GM18507 (cell line): Measurements from ENCODE around the gene PIP4K2C.
A peak's percentile ranks its signal among the peaks of the same experiment; 100 is the strongest.

Experiments
- DNase-seq: peaks from one replicate; pipeline ENCODE4 v3.0.0; 2011; ENCODE audit warnings: low read depth; ENCODE audit not compliant: insufficient read length; ENCODE audit errors: extremely low spot score
- FAIRE-seq: peaks from 2 replicates; lab custom pipeline; 2011; peaks lifted over from hg19 to GRCh38; lab: Jason Lieb, UNC

PIP4K2C gene

DNA sequence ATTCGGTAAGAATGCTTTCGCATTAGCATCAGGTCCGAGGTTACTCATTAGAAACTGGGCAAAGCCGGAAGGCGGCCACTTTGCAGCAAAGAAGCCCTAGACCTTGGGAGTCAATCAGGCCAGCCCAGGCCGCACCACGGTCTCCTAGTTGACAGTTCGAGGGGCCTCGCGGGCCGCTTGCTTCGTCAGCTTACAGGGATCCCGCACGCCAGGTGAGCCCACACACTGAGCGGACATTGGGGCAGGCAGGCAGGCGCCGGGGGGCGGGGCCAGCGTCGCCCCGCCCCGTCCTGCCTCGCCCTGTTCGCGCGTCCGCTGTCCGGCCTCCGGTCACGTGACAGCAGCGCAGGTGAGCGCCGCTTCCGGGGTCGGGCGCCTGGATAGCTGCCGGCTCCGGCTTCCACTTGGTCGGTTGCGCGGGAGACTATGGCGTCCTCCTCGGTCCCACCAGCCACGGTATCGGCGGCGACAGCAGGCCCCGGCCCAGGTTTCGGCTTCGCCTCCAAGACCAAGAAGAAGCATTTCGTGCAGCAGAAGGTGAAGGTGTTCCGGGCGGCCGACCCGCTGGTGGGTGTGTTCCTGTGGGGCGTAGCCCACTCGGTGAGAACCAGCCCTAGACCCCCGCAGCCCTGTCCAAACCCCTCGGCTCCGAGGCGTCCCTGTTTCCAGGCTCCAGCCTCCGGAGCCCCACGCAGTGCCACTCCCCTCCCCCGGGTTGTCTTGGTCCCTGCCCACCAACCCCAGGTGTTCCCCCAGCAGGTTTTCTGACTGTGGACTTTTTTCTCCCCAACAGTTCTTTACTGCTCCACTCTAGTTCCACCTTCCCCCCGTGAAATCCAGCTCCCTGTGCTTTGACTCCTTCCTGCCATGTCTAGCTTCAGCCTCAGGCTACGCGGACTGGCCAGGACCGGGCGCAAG lies at the start of gene PIP4K2C:
Gene PIP4K2C, plus strand, starts transcription at position 329 of the 918 bp plus-strand sequence. Its CDS starts 98 bp downstream, at position 427.
- DNase-seq (peak; percentile 96), FAIRE-seq (peak; percentile 79)

DNA sequence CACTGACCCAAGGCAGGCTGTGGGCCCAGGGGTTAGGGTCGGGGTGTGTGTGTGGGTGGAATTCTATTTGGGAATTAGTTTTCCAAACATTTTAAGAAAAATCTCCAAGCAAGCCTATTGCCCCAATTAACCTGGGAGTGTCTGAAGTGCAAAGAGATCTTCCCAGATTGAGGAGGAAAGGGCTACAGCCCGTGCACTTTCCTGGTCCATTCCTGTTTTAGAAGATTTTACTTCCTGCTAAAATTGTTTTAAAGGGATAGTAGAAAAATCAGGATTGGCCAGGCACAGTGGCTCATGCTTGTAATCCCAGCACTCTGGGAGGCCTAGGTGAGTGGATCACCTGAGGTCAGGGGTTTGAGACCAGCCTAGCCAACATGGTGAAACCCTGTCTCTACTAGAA lies 49.3 kb upstream of the PIP4K2C start:
- no peak for FAIRE-seq
- no peak for DNase-seq

DNA sequence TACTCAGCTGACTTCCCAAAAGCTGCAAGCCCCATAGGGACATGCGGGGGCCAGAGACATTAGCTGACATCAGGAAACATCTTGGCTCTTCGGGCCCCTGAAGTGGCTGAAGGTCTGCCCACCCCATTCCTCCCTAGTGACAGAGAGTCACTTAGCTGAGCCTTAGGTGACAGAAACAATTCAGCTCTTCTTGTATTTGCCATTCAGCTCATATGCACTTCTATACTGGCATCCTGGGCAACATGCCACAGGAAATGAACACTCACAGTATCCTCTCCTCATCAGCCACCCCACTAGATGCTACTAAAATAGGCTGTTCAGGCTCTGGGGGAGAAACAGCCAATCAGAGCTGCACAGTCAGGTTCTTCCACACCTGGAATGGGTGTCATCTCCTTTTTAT lies 47.4 kb upstream of the PIP4K2C start:
- no peak for DNase-seq
- FAIRE-seq, result no peak

DNA sequence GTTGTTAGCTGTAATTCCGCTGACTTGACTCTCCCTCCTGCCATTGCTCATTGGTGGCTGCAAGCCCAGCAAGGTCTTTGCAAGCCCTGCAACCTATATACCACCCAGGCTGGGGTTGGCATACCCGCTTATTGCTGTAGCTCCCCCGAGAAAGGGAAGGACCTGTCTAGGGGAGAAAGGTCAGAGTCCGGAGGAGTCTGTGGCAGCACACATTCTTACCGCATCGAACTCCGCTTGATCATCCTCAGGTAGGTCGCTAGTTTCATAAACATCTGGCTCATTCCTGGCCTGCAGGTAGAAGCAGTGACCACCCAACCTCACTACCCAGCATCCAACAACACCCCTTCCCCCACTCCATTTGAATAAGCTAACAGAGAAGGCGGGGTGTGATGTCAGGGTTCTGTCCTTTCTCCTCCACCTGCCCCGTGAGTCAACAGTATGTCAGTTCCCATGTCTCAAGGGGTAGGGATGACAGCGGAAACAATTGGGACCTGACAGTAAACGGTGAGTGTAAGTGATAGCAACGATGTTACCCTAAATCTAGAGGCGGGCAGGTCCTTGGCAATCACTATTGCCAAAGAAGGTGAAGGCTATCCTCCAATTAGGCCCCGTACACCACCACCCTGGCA lies 45.1 kb upstream of the PIP4K2C start:
- DNase-seq (no peak), FAIRE-seq (no peak)

DNA sequence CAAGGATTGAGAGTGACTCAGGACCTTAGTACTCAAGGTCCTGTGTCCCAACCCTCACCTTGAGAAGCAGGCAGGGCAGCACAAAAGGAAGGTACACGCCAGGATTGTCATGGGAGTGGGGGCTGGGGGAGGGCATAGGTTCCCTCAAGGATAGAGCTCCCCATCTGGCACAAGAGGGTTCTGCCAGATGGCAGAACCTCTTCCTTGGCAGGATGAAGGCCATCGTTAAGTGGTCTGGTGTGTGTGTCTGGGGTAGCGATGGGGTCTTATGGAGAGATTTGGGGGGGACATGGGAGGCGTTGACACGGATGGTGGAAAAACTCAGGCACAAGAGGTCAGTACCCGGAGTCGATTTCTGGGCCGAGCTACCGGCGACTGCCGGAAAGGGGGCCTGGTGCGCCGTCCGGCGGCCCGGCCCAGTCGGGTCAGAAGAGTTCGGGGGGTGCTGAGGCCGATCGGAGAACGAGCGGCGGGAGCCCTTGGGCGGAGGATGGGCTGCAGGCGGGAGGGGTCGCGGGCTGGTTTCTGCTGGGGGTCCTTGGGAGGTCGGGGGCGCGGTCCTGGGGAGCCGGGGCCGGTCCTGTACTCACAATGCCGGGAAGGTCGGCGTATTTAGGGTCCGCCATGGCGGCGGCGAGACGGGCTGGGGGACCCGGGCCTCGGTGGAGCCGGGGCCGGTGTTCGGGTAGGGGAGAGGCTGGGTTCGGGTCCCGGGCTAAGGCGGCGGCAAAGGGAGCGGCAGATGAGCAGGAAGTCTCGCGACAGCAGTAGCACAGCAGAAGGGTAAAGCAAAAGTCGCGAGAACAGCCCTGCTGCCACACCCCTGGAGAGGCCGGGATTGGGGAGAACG lies 44.3 kb upstream of the PIP4K2C start, which contains the start of gene DCTN2:
Gene DCTN2, minus strand, starts transcription at position 755 of the 850 bp plus-strand sequence. Its CDS starts 129 bp downstream, at position 626.
- FAIRE-seq, result peak; percentile 97
- DNase-seq, result peak; percentile 97

DNA sequence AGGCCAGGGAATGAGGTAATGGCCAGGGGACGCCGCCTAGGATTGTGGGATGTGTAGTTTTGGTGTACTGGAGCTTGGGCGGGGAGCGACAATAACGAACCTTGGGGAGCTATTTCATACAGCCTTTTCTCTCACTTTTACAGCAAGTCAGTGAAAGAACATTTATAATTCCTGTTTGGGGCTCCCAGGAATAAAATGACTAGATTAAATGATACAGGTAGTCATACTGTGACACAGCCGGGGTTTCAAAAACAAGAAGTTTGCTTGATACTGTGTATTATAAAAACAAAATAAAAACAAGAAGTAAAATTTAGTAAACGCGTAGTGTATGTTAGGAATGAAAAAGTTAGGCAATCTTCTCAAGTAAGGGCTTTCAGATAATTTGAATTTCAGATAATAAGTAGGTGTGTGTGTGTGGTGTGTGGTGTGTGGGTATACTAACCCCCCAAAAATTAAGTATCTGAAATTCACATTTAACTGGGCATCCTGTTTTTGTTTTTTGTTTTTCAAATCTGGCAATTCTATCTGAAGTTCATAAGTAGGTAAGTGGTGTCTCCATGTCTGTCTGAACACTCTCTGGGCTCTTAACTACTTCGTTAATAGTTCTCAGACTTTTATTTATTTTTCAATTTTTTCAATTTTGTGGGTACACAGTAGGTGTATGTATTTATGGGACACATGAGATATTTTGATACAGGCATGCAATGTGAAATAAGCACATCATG lies 43.5 kb upstream of the PIP4K2C start:
- no peak for DNase-seq
- no peak for FAIRE-seq

DNA sequence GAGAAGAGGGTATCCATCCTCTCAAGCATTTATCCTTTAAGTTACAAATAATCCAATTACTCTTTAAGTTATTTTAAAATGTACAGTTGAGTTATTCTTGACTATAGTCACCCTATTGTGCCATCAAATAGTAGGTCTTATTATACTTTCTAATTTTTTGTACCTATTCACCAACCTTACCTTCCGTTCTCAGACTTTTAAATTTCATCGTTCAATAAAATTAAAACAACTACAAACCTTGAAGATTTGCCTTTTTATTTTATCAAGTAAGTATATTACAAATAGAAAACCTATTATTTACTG lies 43.0 kb upstream of the PIP4K2C start:
- DNase-seq (no peak), FAIRE-seq (no peak)

DNA sequence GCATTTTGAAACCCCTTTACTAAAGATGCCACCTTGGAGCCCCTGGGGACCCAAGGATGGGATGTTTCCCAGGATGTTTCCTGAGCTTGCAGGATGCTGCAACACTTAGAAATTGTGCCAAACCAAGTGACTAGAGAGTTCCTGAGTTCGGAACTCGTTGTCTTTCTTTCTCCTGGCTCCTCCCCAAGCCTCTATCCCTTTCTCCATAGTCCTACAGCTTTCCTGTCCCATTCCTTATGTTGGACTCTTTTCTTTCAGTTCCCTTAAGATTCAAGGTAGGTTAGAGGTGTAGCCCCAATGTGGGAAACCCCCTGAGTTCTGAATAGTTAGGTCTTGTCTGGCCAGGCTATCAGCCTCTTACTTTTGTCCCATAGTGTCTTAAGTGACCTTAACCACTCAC lies 42.5 kb upstream of the PIP4K2C start:
- FAIRE-seq, result no peak
- DNase-seq, result no peak

DNA sequence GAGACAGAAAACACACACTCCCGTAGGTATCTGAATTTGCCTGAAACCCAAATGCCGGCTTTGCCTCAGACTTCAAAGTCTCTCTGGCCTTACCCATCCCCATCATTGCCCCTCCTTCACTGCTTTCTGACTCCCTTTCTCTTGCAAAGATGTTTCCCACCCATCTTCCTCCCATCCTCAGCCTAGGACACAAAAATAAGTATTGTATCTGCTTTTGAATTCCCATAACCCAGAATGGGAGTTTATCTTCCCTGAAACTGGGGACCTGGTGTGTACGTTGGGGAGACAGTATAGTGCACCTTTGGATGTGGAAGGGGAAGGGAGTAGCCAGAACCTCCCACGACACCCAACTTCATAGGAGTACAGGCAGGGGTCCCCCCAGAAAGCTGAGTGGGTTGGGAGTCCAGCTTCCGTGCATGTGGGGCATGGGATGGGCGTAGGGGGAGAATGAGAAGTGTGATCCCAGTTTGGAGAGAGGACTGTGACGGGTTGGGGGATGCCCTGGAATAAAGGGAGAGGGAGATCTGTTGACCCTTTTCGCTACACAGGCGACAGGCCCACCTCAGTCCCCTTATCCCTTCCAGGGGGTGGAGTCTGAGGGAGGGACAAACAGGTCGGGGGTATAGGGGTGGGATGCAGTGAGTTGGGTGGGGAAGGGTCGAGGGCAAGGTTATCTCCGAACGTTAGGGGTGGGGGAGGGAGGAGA lies 41.6 kb upstream of the PIP4K2C start:
- no peak for DNase-seq
- no peak for FAIRE-seq

DNA sequence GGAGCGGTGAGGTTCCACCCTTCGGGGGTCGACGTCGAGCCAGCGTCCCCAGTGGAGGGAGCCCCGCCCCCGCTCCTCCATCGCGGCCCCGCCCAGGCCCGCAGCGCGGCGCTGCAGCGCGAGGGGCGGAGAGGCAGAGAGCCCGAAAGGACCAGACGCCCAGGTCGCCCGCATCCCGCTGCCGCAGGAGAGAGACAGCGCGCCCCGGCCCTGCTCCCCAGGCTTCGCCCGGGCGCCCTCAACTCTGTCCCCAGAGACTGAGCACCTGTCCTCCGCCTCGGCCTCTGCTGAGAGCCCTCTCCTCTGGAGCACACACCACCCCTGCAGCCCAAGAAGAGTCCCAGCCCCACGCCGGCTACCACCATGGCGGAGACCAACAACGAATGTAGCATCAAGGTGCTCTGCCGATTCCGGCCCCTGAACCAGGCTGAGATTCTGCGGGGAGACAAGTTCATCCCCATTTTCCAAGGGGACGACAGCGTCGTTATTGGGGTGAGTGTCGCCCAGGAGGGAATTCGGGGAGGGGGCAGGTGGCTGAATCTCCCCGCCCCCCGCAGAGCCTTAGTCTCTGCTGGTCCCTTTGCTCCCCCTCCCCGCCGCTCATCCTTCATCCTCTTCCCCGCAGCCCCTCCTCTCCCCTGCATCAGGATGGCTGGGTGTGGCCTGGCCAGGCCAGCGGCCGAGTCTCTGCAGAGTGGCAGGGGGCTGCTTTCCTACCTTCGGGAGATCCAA lies 40.9 kb upstream of the PIP4K2C start, which contains the start of gene KIF5A:
Gene KIF5A, plus strand, starts transcription at position 136 of the 732 bp plus-strand sequence. Its CDS starts 228 bp downstream, at position 364.
- no peak for FAIRE-seq

DNA sequence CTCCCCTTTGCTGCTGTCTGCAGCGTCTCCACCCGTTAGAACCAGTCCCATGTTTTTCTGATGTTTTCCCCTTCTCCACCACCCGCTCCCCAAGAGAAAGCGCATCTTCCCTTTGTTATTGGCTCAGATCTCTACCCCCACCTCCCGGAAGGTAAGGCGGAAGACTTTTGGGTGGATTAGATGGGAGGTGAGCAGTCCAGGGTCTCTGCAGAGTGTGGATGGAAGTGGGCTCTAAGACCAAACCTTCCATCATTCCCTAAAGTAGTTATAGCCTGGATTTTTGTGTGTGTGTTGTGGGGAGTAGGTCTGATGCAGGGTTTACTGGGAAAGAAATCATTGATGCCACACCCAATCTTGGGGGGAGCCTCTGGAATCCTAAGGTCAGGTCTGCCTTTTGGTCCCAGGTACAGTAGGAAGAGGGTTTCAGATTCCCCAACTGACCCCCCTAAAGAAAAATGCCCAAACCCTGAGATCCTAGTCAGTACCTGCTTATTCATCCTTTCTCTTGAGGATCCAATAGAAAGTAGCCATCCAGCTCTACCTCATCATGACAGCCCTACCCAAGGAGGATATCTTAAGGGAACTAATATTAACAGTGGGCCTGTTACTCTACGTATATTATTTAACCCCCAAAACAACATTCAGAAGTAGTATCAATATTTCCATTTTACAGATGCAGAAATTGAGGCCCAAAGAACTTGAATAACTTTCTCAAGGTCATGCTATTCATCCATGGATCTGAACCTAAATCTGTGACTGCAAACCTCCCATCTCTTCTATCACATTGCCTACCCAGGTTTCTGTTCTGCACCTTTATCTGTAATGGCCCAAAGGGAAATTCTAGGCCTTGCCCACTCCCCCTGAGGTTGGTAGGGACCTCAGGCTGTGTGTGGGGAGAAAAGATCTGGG lies 40.1 kb upstream of the PIP4K2C start:
- FAIRE-seq (no peak), DNase-seq (no peak)

More for the DNA sequence above, 40.9 kb upstream of the PIP4K2C start, which contains the start of gene KIF5A:
- peak; percentile 25 for DNase-seq

DNA sequence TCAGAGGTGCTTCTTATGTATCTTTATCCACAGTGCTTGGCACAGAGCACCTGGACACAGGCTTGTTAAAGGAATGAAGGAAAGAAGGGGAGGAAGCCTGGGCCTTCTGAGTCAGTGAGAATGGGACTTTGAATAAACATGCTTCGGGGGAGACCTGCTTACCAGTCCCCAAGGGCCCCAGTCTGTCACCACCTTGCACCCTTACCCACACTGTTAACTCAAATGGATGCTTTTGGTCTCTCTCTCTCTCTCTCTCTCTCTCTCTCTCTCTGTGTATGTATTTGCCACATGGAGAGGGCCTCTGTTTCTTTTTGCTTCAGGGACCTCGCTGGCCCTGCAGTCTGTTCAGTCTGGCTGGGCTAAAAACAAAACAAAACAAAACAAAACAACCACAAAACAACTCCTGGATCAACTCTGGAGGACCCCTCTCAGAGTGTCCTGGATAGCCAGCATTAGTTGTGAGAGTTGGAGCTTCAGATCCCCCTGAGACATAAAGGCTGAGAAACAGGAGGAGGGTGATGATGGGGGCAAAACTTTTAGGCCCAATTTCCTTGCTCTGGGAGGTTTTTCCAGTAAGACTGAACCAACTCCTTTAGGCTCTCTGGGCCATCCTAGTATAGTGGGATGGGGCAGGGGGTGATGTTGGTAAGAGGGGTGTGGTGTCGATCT lies 39.2 kb upstream of the PIP4K2C start:
- DNase-seq (no peak), FAIRE-seq (no peak)

DNA sequence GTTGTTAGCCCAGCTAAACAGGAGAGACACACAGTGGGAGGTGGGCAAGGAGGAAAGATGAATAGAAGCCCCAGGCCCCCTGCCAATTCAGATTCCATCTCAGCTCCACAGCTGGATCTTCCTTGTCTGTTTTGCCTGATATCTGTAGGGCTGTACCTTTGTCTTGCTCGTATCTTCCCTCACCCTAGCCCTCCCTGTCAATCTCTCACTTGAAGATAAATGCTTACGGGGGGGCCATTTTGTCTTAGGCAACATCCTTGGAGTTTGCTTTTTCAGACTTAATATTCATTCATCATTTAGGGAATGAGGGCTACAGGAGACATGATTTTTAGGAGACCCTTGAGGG lies 38.7 kb upstream of the PIP4K2C start:
- DNase-seq (no peak), FAIRE-seq (no peak)

DNA sequence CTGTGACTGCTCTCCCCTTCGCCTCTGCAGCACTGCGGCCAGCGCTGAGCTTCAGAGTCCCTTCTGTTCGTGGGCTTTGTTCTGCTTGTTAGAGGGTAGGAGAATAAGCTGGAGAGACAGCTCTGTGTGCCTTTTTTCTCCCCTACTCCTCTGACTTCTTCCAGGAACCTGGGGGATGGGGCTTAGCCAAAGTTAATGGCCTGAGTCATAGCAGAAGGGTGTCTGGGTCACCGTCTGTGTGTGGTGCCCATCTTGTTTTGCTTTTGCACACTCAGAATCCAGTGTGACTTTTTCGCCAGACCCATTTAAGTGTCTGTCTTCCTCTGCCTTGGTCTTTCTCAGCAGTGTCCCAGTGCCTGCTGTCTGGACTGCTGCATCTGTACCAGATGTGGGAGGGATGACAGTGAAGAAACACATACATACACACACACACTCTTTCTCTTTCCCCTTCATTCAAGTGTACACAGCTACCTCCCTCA lies 38.1 kb upstream of the PIP4K2C start:
- DNase-seq (no peak), FAIRE-seq (no peak)

DNA sequence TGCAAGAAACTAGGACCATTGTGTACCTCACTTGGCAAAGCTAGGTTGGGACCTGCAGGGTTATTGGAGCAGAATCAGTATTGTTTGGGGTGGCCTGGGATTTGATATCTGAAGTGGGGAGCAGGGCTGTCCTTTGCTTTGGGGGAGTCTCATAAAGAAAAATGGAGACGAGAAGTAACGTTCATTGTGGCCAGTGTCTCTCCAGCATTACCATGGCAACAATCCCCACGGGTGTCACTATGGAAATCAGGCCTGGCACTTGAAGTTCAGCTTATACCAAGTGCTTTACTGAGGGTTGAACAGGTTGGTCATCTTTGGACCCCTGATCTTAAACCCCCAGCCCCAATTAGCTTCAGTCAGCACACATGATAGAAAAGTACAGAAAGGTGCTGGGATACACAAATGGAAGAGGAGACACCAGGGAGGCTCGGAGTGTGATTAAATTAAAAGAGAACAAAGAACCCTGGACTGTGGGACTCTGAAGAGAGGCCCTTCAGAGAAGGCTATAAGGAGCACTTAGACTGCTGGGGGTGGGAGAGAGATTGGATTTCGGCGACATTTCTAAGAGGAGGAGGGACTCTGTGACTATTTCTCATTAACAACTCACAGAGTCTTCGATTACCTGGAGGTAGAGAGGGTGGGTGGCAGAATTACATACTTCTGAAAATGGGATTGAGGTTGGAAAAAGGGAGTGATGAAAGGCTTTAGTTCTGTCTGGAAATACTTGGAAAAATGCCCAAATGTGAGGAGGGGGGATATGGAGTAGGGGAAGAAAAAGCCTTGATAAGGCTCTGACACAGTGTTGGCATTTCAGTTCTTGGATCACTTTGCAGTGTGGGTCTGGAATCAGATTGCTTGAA lies 37.4 kb upstream of the PIP4K2C start:
- no peak for FAIRE-seq
- DNase-seq, result no peak

DNA sequence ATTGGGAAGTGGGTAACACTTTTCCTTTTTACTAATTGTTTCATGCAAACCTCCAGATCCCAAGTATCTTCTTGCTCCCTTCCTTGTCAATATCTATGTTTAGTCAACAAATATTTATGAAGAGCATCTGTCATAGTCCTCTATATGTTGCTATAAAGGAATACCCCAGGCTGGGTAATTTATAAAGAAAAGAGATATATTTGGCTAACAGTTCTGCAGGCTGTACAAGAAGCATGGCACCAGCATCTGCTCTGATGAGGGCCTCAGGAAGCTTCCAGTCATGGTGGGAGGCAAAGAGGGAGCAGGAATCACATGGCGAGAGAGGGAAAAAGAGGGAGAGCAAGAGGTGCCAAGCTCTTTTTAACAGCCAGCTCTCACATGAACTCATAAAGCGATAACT lies 36.5 kb upstream of the PIP4K2C start:
- FAIRE-seq (no peak), DNase-seq (no peak)
